NCI-H1417 (cell line): ENCODE data around the gene LEFTY1.

Experiments
- DNase-seq, 3 experiments: peaks; one replicate each; lab custom pipeline; 2025; lab: John Stamatoyannopoulos, UW

Gene LEFTY1

DNA sequence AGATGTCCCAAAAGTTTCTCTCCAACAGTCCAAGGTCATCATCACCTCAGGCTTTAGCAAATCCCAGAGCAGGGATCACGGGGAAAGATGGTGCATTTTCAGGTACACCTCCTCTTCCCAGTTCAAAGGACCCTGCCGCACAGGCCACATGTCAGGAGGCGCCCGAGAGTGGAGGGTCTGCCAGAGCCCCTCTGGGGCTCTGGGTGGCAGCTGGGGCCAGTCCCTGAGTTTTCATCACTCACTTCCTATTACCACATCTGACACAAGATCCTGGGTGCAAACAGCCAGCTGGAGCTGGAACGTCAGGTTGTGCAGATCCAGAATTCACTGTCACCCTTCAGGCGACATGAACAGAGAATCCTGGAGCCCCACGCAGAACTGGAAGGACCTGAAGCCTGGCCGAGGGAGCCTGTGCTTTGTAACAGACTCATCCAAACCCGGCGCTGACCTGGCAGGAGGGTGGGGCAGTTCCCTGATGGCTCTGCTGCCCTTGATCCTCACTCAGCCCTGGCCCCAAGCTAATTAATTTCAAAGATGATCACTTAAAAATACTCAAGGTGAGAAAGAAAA lies 15.6 kb downstream of the LEFTY1 start:
- no peak for DNase-seq

DNA sequence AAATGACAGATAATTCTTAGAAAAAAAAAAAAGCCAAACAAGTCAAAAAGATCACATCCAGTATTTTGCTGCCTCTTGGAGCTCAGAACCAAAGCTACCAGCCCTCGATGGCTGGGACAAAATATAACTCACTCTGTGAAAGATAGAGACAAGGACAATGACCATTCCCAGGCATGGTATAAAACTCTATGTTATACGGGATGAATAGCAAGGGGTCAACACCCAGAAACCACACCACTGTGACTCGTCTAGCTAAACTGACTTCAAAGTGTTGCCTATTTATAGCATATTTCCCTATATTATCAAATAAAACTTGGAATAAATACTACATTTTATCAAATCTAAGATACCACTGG lies 16.9 kb downstream of the LEFTY1 start:
- no peak for DNase-seq

DNA sequence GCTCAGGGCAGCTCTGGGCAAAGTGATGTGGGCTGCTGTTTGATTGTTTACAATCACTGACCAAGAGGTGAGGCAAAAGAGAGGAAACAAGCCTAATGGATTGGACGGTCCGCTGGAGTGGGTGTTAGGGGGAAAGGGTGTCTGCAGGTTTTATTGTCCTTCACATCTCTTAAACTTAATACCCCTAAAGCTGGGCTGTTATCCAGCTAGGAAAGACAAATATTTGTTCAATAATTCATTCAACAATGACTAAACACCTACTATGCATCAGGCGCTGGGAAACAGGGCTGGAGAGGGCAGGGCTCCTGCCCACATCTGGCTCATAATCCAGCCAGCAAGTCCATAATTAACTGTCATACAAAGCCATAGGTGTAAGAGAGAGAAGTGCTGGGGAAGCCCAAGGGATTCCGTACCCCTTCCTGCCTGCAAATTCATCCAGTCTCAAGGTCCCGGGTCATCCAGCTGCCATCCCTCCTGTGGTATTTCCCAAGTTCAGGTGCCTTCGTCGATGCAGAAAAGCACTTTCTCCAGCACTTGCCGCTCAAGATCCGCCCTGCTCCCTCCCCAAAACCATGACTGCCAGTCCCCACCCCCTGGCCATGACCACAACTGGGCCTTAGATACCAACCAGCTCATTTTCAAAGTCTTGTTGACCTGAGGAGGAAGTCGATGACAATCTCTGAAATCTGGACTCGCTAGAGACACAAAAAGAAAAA lies 17.4 kb downstream of the LEFTY1 start:
- DNase-seq, result peak in 2 of 3 experiments; percentile 67 to 87

DNA sequence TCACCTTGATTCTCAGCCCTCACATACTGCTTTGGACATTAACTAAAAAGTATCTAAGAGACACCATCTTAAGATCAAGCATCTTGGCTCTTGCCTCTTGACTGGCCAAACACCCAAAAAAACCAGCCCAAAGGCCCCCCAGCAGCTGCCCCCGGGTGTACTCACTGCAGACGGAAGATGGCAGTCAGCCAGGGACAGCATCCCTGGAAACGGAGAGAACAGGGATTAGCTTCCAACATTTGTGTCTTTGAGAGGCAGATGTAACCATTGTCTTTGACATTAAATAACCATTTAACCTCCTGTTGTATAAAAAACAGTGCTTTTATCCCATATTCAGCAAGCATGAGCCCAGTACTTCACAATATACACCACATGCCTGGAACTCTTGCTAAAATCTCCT lies 18.0 kb downstream of the LEFTY1 start:
- peak in 1 of 3 experiments; percentile 84 for DNase-seq

DNA sequence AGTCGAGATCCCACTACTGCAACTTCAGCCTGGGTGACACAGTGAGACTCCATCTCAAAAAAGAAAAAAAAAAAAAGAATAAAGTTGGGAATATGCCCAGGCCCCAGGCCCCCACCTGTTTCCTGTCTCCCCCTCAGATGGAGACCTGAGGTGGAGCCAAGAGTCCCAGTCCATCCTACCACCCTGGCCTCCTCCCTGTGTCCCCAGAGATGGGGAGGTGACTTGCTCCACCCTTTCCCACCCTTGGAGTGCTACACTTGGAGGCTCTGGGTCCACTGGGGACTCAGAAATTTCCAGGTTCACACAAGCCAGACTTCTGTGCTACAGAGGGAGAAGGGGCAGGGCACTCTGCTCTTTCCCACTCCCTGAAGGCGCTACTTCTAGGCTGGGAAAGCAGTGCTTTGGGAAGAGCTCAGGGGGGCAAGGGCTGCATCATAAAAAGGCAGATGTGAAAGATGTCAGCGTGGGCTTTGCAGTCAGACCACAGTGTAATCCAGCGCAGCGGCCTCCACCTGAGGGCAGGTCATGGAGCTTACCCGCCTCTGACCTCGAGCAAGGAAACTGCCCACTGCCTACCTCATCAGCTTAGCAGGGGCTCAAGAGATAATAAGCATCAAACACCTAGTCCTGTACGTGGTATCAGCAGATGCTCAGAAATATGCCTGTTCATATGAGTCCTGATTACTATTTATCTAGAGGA lies 20.2 kb downstream of the LEFTY1 start:
- peak in 2 of 3 experiments; percentile 27 to 66 for DNase-seq

DNA sequence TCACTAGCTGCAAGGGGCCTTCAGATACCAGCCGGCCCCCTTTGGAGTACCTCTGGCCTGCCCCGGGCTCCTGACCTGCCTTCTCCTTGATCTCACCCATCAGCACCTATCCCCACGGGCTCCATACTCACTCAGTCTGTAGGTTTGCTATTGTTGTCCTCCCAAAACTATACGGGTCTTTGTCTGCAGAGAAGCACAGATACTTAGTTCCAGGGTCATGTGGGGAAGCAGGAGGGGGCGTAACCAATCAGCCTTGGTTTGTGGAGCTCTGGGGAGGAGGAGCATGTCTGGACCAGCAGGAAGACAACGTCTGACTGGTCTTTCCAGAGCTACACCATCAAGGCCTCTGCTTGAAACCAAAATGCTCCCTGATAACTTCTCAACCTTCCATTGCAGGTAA lies 22.0 kb downstream of the LEFTY1 start:
- DNase-seq, result no peak

DNA sequence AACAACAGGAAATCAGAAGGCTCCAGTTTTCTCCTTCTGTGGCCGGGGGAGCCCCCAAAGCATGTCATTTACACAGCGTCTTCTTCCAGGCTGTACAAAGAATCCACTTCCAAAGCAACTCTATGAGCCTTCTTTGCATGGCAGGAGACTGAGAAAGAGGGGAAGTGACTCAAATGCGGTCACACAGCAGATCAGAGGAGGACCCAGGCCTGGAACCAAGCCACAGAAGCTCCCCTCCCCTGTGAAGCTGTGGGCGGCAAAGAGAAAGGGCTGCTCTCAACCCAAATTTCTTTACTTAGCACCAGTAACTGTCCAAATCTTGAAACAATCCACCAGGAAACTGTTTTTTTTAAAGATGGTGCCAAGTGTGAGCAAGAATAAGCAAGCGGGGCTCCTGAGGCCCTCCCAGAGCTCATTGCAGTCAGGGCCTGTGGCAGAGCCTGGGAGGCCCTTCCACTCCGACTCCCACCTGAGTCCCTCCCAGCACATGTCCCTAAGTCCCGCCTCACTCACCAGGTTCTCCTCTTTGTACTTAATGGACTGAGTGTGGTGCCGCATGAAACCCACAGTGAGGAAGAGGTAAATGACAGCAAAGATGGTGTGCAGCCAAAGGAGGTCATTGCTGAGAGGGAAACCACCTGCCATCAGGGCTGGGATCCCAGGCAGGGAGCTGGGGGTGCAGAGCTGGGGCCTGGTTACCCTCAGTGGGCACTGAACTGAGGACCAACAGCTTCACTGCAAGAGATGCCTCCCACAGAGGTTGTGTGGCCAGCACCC lies 22.7 kb downstream of the LEFTY1 start:
- no peak for DNase-seq

DNA sequence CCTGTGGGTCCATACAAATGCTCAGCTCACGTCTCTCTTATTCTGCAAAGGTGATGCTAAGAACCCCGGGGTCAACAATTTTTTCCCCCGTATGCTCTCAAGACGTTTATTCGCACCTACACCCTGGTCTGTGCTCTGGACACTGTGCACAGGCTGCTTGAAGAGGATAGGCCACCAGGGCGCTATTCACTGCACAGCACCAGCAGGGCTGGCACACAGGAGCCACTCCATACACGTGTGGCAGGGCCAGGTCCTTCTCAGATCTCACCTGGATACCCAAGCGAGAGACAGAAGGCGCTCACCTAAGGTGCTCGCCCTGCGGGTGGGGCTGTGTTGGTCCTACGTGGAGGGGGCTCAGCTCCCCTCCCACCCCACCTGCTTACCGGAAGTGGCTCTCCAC lies 23.4 kb downstream of the LEFTY1 start:
- no peak for DNase-seq

DNA sequence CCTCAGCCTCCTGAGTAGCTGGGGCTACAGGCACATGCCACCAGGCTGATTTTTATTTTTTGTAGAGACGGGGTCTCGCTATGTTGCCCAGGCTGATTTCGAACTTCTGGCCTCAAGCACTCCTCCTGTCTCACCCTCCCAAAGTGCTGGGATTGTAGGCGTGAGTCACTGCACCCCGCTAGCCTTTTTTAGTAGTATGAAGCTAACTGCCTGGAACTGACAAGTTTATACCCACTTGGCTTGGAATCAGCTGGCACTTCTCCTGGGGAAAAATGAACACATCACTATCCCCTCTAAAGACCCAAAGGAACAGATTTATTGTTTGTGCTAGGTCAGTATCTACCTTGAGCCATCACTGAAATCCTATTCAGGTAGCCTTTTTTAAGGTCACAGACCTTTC lies 25.8 kb downstream of the LEFTY1 start:
- DNase-seq, result no peak

DNA sequence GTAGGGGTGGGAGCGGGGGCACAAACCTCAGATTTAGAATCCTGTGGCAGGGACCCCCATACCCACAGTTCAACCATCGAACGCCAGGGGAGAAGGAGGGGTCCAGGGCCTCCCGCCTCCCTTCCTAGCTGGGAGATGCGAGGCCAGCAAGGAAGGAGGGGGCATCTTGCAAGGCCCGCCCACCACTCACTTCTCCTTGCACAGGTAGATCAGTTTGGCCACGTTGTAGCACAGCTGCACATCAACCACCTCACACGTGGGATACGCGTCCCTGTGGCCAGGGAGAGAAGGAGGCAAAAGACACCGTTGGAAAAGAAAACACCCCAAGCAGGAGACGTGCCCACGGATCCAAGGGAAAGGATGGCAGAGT lies 26.4 kb downstream of the LEFTY1 start:
- DNase-seq, result no peak

DNA sequence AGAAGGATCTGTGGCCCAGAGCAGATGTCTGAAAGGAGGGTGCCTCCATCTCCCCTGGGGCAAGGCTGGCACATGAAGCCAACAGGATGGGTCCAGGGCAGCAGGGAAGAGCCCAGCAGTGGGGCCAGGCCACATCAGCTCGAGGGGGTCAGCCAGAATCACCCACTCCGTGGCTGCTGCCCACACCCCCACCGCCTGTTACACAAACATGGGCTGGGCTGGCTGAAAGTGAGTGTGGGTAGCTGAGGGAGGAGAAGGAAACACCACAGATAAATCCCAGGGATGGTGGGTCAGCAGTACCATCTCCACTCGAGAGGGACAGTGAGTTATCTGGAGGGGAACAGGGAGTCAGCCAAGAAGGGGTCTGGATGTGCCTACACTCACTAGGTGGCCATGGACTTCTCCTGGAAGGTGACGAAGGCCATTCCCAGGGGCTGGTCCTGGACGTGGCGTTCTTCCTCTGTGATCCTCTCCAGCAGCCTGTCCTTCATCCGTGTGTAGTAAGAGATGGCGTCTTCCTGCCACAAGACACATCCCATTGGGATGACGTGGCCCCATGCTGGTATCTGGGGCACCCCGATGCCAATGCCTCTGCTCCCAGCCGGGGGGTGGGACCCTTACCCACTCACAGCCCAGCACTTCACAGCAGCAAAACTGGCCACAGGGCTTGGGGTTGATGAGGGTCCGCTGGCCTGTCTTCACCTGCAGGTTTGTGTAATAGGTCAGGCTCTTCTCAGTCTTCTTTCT lies 26.9 kb downstream of the LEFTY1 start:
- DNase-seq, result no peak

DNA sequence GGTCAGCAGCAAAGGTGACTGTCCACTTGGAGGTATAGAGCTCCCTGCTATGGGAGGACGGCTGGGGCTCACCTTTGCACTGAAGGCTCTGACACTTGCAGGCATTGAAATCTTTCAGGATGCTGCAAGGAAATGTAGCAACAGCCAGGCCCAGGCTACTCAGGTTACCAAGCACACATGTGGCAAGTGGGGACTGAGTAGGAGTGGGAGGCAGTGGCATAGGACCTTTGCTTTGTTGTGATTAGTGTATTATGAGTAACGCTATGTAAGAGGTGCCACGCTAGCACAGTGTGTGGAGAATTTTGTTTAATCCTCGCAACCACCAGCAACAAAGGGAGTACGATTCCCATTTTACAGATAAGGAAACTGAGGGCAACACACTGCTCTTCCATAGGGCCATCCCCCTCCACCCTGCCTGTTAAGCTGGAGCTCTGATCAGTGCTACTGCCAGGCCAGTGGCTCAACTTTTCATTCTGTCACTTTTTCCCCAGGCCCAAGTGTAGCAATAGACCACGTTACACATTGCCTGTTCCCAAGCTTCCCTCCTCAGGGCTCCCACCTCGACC lies 28.0 kb downstream of the LEFTY1 start:
- DNase-seq, result no peak

DNA sequence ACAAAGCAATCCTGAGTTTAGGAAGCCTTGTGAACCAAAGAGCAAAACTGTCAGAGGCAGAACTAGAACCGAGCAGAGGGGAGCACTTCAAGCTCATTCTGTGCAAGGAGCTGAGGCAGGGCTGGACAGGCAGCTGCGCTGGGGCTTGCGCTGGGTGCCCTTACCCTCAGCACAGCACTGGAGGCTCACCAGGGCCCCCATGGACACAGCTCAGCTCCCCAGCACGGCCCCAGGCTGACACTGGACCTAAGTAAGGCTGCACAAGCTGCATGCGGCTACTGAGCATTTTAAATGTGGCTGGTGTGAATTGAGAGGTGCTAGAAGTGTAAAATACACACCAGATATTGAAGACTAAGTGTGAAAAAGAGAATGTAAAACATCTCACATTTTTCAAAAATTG lies 28.8 kb downstream of the LEFTY1 start:
- no peak for DNase-seq

DNA sequence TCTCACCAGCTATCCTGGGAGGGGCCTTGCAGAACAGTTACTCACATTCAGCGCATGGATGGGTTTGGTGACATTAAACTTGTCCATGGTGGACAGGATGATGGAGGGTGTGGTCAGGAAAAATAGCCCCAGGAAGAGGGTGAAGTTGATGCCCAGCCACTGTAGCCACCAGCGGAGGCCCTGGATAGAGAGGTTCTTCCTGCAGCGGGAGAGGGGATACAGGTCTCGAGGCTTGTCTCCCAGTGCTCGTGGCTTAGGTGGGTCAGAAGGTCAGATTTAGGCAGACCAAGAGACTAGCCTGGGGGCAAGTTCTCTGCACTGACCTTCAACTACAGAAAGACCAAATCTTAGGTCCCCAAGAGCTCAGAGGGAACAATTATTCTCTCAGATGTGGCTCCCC lies 29.8 kb downstream of the LEFTY1 start:
- no peak for DNase-seq

DNA sequence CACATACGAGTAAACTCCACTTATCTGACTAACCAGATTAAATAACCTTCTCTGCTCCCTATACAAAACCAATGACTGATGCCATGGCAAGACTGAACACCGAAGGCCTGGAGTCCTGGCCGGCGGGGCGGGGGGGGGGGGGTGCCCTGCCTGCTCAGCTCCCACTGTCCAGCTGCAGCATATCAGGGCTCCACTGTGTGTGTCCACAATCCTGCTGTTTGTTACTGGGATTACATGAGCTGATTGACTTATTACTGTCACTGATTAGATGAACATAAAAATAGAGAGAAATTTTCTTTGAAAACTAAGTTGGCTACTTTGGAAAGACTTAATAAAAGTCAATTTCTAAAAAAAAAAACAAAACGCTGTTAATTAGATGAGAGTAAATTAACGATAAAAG lies 31.7 kb downstream of the LEFTY1 start:
- no peak for DNase-seq

DNA sequence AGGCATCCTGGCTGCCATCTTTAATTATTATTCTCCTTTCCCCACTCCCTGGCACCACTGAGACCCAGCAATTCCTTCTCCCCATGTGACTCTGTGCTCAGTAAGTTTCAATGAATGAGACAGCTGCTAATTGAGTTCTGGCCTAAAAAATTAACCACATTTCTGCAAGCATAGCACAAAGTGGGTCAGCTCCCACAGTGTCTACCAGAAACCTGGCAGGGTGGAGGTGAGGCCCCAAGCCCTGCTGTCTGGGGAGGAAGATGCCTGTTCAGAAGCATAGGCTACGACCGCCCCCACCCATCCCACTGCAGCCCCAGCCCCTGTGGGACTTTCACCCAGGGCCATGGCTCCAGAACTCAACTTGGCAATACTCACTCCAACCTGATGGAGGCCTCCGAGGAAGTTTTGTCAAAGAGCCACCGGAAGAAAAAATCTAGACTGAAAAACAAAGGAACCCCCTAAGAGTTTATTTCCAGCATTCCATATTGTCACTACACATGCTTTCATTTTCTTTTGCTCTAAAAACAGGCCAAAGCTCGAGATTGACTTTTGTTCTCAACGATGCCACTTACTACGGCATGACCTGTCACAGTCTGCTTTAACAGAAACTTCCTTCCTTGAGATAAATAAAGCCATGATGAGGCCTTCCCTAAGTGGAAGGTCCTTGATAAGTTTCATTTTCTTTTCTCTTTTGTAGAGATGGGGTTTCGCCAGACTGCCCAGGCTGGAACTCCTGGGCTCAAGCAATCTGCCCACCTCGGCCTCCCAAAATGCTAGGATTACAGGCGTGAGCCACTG lies 33.2 kb downstream of the LEFTY1 start:
- DNase-seq, result no peak

DNA sequence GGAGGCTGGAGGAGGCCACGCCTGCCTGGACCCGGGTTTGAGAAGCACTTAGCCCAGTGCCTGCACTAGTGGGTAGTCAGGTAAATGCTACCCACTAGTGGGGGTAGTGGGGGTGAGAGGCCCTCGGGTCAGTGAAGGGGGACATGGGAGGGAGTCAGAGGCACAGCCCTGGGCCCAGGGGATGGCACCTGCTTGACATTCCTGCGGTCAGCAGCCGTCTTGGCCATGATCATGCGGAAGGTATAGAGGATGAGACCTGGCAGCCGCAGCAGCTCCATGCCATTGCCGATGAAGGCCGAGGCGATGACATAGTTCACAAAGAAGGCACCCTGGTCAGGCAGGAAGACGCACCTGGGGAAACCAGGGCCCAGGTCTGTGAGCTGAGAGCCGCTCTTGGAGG lies 35.5 kb downstream of the LEFTY1 start:
- no peak for DNase-seq

DNA sequence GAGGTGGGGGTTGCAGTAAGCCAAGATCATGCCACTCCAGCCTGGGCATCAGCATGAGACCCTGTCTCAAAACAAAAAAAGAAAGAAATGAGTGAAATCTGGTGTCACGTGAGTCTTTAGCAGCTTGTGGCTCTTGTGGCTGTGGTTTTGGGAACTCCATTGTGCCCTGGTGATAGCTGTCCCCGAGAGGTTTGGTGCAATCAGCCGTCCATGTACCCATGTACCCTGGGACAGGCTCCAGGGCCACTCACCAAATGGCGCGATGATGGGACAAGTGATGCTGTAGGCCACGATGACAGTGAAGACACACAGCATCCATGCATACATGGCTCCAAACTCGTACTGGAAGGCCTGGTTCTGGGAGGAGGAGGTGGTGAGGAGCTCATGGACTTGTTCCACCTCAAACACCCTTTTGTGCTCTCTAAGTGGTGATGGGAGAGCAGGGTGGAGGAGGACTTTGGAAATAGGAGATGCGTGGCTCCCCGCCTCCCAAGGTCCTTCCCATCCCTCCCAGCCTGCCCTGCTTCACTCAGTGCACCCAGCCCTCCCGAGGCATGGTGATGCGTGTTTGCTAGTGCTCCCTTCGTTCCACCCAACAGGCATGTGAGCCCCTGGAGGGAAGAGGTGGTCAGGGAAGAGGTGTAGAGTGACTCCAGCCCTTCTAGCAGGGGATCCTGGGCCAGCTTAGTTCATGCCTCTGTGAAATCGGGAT lies 36.4 kb downstream of the LEFTY1 start:
- DNase-seq, result no peak

DNA sequence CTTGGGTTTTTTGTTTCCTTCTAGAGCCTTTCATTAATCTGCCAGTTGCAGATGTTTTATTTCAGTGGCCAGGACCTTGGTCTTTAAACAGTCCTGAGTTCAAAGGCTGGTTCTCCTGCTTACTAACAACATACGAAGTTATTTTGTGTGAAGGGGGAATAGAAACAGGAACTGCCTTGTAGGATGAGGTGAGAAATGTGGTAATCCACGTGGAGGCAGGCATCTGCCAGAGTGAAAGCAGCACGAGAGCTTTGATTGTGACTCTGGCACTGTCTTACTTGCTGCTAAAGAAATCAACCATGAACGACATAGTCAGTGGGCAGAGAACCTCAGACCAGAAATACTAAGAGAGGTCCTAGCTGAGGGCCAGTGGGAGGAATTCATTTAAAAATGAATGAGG lies 37.1 kb downstream of the LEFTY1 start:
- DNase-seq, result no peak

DNA sequence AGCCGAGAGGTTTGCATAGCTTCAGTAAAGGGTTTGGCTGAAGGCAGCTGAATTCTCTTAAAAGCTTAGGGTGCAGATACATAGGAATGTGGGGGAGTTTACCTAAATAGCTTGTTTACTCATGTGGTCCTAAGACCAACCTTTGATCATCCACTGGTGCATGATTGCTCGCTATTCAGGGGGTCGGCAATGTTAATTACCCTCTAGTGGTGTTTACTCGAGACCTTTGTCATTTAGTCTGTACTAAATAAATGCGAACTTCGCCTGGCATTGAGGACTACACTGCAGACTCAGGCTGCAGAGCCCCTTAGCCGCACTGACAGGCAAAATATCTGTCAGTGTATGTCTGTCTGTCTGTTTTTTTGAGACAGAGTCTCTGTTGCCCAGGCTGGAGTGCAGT lies 38.6 kb downstream of the LEFTY1 start:
- DNase-seq, result no peak
